ENCODE measurements around the gene OPHN1.
"Not testable (repeated sequence)": the region's sequence is repeated elsewhere in the genome, so short reads cannot be mapped to it uniquely, and the experiment has no call there.

DNA sequence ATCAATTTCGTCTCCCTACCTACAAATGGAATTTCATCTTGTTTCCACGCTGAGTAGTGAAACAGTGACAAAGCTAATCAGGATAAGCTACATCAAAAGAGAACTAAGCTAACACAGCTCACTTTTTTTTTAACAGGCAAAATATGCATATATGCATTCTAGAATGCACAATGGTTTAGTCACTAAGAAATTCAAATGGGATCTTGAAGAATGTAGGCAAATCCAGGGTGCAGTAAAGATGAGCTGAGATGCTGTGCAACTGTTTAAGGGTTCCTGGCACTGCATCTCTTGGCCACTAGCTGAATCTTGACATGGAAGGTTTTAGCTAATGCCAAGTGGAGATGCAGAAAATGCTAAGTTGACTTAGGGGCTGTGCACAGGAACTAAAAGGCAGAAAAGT, 363.2 kb downstream of the OPHN1 start:
- TF ChIP-seq POLR2A (IDR thresholded peaks at IDR 0.05; ENCODE audit: low read depth, low read length) = not testable (repeated sequence)
- TF ChIP-seq, protein P1, sequence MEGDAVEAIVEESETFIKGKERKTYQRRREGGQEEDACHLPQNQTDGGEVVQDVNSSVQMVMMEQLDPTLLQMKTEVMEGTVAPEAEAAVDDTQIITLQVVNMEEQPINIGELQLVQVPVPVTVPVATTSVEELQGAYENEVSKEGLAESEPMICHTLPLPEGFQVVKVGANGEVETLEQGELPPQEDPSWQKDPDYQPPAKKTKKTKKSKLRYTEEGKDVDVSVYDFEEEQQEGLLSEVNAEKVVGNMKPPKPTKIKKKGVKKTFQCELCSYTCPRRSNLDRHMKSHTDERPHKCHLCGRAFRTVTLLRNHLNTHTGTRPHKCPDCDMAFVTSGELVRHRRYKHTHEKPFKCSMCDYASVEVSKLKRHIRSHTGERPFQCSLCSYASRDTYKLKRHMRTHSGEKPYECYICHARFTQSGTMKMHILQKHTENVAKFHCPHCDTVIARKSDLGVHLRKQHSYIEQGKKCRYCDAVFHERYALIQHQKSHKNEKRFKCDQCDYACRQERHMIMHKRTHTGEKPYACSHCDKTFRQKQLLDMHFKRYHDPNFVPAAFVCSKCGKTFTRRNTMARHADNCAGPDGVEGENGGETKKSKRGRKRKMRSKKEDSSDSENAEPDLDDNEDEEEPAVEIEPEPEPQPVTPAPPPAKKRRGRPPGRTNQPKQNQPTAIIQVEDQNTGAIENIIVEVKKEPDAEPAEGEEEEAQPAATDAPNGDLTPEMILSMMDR (IDR thresholded peaks at IDR 0.05; ENCODE audit: extremely low read depth in 1 of 2, insufficient read depth in 1 of 2, low read depth in 1 of 2, low read length in 2 of 2) = not testable (repeated sequence)

Data from endothelial cell of umbilical vein (primary cell).